ENCODE measurements around the gene MS4A4A.

Gene MS4A4A

GRCh38 chr11:60357771-60358170 lies 77.3 kb downstream of the MS4A4A start:
- DNase-seq = no peak
- no peak for ATAC-seq
- H3K4me3 Mint-ChIP-seq = no peak overlapping the region
- peaks cover 5% of the 10 kb centered on the region for H3K27me3 Mint-ChIP-seq
- peaks cover 4% of the 10 kb centered on the region for H3K9me3 Mint-ChIP-seq
- no peaks in the 10 kb centered on the region for H3K36me3 Mint-ChIP-seq (ENCODE audit: low read depth)
- H3K27ac Mint-ChIP-seq = peak overlapping the region; percentile 9
- peaks cover 13% of the 10 kb centered on the region for H3K4me1 Mint-ChIP-seq

All from activated naive CD8-positive, alpha-beta T cell treated with anti-CD3 and anti-CD28 coated beads, Interleukin-2, amount 50 U/mL, for 24 hours (primary cell).